Measurements from ENCODE around the gene AP1B1.

GRCh38 chr22:29342577-29343312 lies 45.6 kb downstream of the AP1B1 start:
- no peak for TF ChIP-seq CTCF (IDR thresholded peaks at IDR 0.05)
- TF ChIP-seq POLR2A (IDR thresholded peaks at IDR 0.05): no peak

Measured in esophagus squamous epithelium (tissue), 4 donors.